AG04450 (cell line): ENCODE results near the gene POLR1F. TPM values are rescaled to one million over a fixed set of nuclear protein-coding genes. Genes with fewer than 3 reads are reported as not detected.

Source experiments
- CTCF ChIA-PET: fragments of 300-600, 350-600 bp; formaldehyde crosslinking; extraction: SDS; loops from one replicate; lab custom pipeline; 2022; ENCODE audit warnings: antibody characterized with exemption, inconsistent platforms; lab: Charles Lee
- POLR2A ChIA-PET: fragments of 350-600 bp; formaldehyde crosslinking; extraction: SDS; loops from one replicate; lab custom pipeline; 2021; ENCODE audit warnings: antibody characterized with exemption, inconsistent platforms; lab: Yijun Ruan, JAX
- DNase-seq: peaks from one replicate; pipeline ENCODE4 v3.0.0-alpha.2; 2011; ENCODE audit warnings: low read depth, low spot score
- H3K27ac ChIP-seq: one replicate; pipeline ENCODE4 v1.5.1; 2012; ENCODE audit warnings: low read depth, low read length, control low read depth
- H3K27me3 ChIP-seq: one replicate; pipeline ENCODE4 v1.6.0; 2012; ENCODE audit warnings: low read length; ENCODE audit not compliant: control insufficient read depth, insufficient read depth
- H3K4me3 ChIP-seq: 2 replicates; pipeline ENCODE4 v1.5.1; 2011; ENCODE audit warnings: mild to moderate bottlenecking, low read depth, low read length, control low read depth
- H3K9me3 ChIP-seq: 2 replicates; pipeline ENCODE4 v1.5.1; 2012; ENCODE audit warnings: low read length; ENCODE audit not compliant: control insufficient read depth, insufficient read depth
- polyA minus RNA-seq: library from RNA; depleted of rRNA, polyadenylated mRNA; stranded (reverse); fragments of >200 nt; gene quantifications from 2 replicates; pipeline ENCODE4 v1.2.3, GENCODE V29; 2011; rRNA and poly(A)+ RNA removed
- polyA plus RNA-seq: library from polyadenylated mRNA; depleted of rRNA; stranded (reverse); fragments of >200 nt; gene quantifications from 2 replicates; pipeline ENCODE4 v1.2.3, GENCODE V29; 2011; rRNA removed
- TF ChIP-seq, protein P1 (sequence below): IDR thresholded peaks from 2 replicates; pipeline ENCODE4 v1.5.1; 2011; ENCODE audit warnings: low read depth, low read length, control low read depth, inconsistent platforms

Gene POLR1F, protein sequence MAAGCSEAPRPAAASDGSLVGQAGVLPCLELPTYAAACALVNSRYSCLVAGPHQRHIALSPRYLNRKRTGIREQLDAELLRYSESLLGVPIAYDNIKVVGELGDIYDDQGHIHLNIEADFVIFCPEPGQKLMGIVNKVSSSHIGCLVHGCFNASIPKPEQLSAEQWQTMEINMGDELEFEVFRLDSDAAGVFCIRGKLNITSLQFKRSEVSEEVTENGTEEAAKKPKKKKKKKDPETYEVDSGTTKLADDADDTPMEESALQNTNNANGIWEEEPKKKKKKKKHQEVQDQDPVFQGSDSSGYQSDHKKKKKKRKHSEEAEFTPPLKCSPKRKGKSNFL
- 14.8 and 23.6 TPM in 2 replicates for polyA plus RNA-seq
- polyA minus RNA-seq, result 7.0 and 13.2 TPM in 2 replicates

DNA sequence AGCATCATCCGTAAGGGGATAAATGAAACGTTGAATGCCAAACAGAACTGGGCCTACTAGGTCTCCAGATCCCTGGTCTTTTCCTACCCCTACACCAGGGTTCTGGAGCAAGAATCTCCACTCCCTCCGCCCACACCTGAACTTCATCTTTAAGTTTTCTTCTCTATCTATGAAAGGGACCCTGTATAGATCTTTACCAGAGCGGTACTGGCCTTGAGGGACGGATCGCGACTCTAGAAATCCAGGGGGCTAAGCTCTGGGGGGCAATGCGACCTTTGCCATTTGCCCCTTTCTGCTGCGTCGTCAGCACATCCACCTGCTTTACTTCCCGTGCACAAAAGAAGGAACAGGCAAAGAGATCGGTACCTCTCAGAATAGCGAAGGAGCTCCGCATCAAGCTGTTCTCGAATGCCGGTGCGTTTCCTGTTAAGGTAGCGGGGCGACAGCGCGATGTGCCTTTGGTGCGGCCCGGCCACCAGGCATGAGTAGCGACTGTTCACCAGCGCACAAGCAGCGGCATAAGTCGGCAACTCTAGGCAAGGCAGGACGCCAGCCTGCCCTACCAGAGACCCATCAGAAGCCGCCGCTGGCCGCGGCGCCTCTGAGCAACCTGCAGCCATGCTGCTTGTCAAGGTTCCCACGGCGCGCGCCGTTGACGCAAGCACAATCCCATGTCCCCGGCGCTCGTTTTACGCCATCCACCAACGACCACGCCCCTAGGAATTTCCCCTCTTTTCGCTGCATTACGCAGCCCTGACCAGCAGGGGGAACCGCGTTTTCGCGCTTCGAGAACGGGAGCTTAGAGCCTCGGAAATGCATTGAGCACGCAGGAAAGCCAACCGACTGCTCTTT is at the start of gene POLR1F:
Gene POLR1F (minus strand): TSS at position 641 of the 852 bp plus-strand sequence. CDS start 21 bp downstream, at position 620.
- TF ChIP-seq, protein P1, sequence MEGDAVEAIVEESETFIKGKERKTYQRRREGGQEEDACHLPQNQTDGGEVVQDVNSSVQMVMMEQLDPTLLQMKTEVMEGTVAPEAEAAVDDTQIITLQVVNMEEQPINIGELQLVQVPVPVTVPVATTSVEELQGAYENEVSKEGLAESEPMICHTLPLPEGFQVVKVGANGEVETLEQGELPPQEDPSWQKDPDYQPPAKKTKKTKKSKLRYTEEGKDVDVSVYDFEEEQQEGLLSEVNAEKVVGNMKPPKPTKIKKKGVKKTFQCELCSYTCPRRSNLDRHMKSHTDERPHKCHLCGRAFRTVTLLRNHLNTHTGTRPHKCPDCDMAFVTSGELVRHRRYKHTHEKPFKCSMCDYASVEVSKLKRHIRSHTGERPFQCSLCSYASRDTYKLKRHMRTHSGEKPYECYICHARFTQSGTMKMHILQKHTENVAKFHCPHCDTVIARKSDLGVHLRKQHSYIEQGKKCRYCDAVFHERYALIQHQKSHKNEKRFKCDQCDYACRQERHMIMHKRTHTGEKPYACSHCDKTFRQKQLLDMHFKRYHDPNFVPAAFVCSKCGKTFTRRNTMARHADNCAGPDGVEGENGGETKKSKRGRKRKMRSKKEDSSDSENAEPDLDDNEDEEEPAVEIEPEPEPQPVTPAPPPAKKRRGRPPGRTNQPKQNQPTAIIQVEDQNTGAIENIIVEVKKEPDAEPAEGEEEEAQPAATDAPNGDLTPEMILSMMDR, result peak; percentile 93
- H3K9me3 ChIP-seq, result no peaks in the 10 kb centered on the region; the same call in 1 of the 2 replicates

DNA sequence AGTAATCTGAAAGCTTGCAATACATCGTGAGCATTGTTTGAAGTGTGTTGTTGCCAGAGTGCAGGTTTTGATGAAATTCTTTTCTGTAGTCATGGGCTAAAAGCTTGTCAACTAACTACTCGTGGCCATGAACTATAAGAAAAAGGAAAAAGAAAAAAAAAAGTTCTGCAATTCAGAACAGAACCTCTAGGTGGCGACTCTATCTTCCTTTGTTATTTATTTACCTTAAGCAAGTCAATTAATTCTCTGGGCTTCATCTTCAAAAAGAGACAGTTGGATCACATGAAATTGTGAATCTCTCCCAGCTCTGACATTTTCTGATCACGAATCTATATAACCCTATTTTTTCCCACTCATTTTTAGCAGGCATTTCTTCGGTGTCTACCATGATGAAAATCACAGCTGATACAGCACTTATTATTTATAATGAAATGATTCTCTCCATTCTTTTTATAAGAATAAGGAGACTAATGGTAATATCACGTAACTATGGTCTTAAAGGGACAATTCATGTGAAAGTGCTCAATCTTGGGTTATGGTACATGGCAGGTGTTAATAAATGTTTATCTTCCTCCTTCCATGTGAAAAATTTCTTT is 45.8 kb upstream of the POLR1F start:
- TF ChIP-seq, protein P1, result peak; percentile 74
- Histone ChIP-seq H3K9me3 (no peaks in the 10 kb centered on the region), H3K27me3 (no peaks in the 10 kb centered on the region), H3K4me3 (no peak overlapping the region), H3K27ac (no peak overlapping the region)
- CTCF ChIA-PET, result interaction anchor here (0.5 to 5.4 kb wide), 42 partner anchors 9 to 1700 kb away, joined by 3 to 90 read pairs (median 4); partner anchors contain the start of genes ITGB8, POLR1F and TMEM196
- POLR2A ChIA-PET, result no interaction called here
- no peak for DNase-seq

More for the DNA sequence above, at the start of gene POLR1F:
- H3K27me3 ChIP-seq, result no peaks in the 10 kb centered on the region
- POLR2A ChIA-PET, result interaction anchor here (0.5 to 0.6 kb wide), 4 partner anchors 12 to 1718 kb away, joined by 3 to 5 read pairs (median 4); no protein-coding TSS in a partner anchor
- CTCF ChIA-PET, result interaction anchor here (0.5 to 9.5 kb wide), 36 partner anchors 9 to 1759 kb away, joined by 3 to 399 read pairs (median 4); no protein-coding TSS in a partner anchor
- H3K4me3 ChIP-seq, result peak within 1 kb of the TSS; percentile 98
- peak; percentile 85 for DNase-seq
- H3K27ac ChIP-seq, result peak within 1 kb of the TSS; percentile 47

DNA sequence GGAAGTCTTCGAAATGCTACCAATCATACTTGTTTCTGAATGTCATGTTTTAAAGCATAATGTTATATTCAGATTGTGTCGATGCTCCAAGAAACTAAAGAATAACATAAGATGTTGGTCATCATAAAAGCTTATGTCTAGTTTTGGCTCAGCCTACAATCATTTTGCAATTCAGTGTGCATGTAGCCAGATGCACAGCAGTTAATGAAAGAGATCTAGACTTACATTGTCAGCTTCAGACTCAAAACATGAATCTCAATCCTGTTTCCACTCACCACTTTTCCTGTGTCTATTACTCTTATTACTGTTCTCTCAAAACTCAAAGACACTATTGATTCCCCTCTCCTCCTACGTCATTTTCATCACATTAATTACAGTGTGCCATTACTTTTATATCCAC is 43.2 kb upstream of the POLR1F start:
- Histone ChIP-seq H3K4me3 (no peak overlapping the region), H3K27me3 (no peaks in the 10 kb centered on the region), H3K9me3 (no peaks in the 10 kb centered on the region), H3K27ac (no peak overlapping the region)
- CTCF ChIA-PET, result interaction anchor here (0.7 to 1.5 kb wide), 5 partner anchors 38 to 848 kb away, joined by 3 to 13 read pairs (median 4); partner anchors contain the start of gene POLR1F
- POLR2A ChIA-PET, result no interaction called here
- TF ChIP-seq, protein P1, result no peak
- no peak for DNase-seq

DNA sequence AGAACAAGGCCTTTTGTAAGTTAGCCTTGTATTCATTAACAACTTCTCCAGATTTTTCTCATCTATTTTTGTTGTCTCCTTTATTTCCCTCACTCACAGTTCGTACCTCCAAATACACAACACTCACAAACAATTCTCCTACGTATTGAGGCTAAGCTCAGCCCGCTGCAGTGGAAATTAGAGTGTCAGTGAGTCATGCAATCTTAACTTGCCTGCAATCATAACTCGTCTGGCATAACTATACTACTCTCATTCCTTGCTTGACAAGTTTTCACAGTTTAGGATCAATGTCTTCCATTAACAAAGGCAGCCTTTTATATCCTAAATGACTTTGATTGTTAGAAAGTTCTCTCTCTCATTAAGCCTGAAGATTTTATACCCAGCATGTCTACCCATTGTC is 40.8 kb upstream of the POLR1F start:
- H3K4me3 ChIP-seq, result no peak overlapping the region
- ChIA-PET CTCF (interaction anchor here (1.0 kb wide), 1 partner anchor 35 kb away, joined by 3 read pairs; no protein-coding TSS in a partner anchor), POLR2A (no interaction called here)
- H3K9me3 ChIP-seq, result no peaks in the 10 kb centered on the region
- no peak overlapping the region for H3K27ac ChIP-seq
- no peak for DNase-seq
- TF ChIP-seq, protein P1, result no peak
- H3K27me3 ChIP-seq, result no peaks in the 10 kb centered on the region
